Measurements from ENCODE around the gene NEDD9.

NEDD9 gene

DNA sequence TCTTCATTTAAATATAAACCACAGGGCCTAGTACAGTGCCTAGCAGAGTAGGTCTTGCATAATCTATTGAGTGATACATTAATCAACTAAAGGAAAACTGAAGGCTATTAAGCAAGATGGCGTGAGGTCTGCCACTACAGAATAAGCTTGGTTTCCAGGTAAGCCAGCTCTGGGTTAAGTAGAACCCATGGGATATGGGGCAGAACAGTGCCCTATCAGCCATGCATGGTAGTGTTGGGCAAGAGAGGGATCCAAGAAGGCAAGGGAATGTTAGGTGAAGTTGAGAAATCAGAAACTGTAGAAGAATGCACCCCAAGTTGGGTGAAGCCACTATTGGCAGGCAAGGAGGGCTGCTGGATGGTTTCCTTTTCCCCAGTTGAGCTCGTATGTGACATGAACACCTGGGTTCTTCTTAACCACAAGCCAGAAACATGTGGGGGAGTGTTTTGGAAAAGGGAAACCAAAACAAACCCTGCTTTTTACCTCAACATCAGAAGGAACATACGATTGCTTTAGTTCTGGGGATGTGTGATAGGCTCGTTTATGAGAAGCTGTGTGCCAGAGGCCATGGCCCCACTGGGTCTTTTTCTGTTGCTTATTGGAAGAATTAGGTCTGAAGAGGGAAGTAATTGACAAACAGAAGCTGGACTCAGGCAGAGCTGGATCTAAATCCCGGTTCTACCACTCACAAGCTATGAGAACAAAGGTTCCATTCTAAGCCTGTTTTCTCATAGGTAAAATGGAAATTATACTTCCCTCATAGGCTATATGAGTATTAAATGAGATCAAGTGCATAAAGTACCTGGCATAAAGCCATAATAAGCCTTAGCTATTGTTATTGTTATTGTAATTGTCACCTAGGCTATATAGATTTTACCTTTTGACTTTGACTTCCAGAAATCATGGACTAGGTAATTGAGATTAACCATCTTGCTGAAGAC, 33.5 kb downstream of the NEDD9 start:
- peak in 1 of 2 donors; percentile 61 for DNase-seq

DNA sequence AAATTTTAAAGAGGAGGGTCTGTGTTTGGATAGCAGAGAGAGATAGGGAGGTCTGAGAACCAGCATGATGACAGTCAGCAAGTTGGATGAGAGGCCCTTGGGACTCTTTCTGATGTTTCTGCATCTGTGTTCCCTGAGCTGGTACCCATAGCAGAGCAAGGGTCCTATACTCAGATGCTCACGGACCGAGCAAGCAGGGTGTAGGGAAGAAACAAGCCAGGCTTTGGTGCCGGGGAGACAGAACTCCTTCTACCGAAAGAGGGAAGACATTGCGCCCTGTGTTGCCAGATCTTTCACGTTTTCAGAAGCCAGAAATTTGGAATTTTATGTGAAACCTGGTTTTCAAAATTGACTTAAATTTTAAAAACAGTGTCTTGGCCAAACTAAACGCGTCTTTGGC, 34.6 kb downstream of the NEDD9 start:
- no peak for DNase-seq

DNA sequence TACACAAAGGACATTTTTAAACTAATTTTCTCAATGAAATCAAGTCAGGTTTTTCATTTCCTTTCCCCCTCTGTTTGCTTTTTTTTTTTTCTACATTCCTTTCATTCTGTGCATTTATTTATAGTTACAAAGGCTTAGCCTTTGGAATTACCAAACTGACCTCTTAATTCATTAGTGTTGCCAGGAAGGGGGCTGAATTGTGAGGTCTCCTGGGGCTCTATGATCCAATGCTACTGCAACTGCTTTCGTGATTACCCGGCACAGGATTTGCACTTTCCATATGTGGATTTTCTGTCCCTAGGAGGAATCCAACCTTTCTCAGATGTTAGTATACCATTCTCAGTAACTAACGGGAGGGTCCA, 35.3 kb downstream of the NEDD9 start:
- DNase-seq = no peak

DNA sequence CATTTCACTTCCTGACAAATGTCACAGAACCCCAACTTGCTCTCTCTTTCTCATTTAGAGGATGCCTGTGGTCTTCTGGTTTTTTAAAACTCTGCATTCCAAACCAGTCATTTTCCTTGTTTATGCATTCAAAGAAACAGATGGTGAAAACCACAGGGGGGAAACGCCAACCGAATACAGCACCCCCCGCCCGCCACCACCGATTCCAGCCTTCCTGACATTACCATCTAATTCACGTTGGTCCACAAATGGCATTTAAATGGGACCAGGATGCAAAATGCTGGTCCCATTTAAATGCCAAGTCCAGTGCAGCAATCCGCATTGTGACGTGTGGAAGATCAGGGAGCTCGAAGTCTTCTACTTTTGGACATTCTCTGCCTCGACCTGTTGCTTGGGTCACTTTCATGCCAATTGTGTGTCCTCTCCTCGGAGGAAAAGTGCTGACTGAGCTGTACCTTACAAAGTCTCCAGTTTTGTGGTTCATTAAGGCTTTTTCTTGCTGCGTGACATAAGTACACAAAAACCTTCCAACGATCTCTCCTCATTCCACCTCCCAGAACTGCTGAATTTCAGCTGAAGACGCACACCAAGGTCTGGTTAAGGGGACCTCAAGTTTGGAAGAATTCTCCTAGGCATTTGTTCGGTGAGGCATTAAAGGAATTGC, 35.8 kb downstream of the NEDD9 start:
- DNase-seq = no peak

DNA sequence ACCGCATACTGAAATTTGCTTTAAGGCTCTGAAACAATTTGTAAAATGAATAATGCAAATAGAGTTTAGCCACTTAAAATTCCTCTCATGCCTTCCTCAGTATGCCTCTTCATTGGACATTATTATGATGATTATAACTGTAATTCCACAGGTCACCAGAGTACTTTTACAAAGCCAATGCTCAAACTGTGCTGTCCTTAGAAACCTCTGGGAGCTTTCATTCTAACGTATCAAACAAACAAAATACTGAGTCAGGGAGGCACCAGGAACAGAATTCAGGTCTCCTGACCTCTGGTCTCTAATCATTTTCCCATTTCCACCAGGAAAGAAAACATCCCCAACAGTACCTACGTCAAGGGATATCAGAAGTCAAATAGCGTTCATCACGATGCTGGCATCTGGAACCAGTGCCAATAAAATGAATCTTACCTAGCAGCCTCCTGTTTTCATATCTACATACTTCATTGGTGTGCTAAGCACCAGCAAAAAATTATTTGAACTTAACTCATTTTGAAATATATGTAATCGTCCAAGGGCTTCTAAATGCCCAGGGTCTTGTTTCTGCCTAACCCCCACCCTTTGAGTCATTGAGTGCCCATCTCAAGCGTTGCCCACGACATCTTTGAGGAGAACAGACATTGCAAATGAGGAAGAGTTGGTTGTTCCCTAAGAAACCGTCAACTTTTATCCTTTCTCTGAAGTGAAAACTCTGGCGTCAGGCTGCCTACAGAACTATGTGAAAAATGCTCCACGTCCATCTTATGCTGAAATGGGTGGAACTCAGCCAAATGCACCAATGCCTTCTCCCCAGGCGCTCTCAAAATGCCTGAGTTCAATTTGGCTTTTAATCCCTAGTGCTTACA, 37.9 kb downstream of the NEDD9 start:
- DNase-seq = no peak

DNA sequence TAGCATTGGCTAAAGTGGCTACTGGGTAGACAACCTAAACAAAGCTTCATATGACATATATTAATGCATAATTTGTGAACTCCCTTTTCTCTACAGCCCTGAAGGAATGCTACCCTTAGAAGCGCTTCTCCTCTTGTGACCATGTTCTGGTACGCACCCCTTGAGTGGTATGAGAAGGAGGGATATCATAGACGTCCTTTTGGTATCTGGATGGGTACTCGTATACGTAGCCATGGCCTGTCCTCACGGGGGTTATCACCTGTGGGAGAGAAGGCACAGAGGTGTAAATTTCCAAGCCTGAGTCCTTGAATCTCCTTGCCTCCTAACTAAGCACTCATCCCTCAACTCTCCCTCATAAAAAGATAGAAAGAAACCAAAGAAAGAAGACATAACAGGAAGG, 39.0 kb downstream of the NEDD9 start:
- no peak for DNase-seq

DNA sequence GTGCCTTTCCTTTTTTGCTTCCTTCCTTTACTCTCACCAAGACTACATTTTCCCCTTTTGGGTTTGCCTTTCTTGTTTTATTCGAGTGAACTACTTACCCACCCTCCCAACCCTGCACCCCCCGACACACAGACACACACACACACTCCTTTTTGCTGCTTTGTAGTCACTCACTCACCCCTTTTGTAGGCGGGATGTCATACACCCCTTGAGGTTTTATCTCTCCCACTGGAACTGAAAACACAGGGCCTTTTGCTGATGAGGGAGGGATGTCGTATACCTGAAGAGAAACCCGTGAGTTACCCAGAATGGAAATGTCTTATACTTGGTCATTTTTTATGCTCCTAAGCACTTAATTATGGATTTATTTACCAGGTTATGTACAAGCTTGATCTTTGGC, 40.3 kb downstream of the NEDD9 start:
- no peak for DNase-seq

DNA sequence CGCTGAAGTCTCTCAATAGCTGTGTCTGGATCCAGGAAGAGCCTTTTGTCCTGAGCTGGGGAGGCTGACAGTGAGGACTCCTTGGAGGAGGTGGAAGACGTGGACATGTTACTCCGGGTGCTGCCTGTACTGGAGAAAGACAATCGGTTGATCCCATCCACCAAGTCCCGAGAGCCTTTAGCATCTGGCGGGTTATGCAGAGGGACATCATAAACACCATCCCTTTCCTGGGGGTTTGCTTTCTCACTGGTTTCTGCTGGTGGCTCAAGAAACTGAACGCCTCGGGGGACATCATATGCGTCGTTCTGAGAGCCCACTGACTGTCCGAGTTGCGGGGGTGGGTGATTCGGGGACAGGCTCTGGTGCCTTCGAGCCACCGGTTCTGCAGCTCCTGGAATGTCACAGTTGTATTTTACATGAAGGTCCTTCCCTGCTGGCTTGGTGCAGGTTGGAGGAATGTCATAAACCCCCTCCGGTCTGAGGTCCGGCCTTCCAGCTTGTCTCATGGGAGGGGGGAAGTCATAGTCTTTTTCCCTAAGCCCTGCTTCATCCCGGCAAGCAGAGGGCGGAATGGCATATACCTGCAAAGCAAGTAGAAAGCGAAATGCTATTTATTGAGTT, 41.7 kb downstream of the NEDD9 start:
- no peak for DNase-seq

DNA sequence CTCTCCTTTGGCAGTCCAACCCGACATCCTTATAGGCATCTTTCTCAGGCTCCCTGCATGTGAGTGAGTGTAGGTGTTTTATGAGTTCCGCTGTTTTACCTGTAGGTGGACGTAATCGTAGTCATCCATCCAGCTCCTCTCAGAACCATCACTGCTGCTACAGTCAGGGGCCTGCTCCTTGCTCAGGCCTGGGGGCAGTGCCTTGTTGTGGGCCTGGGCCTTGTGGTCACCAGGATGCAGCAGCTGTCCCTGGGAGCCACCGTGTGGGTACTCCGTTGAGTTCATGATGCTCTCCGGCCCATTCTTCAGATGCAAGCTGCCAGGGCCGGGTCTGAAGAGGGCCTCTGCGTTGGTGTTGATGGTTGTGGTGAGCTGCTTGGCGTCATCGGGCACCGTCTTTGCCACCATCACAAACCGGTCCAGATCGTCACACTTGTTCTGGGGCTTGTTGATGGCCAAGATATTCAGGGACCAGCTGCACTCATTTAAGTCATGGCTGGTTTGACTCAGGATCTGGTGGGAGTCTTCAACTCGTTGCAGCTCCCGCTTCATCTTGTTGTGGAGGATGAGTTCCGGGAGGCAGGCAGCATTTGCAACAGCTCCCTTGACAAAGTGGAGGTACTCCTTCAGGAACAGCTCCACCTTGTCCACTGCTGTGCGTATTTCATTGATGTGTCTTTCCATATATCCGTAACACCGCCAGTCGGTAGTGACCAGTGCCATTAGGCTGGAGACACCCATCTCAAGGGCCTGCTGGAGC, 42.4 kb downstream of the NEDD9 start:
- no peak for DNase-seq

DNA sequence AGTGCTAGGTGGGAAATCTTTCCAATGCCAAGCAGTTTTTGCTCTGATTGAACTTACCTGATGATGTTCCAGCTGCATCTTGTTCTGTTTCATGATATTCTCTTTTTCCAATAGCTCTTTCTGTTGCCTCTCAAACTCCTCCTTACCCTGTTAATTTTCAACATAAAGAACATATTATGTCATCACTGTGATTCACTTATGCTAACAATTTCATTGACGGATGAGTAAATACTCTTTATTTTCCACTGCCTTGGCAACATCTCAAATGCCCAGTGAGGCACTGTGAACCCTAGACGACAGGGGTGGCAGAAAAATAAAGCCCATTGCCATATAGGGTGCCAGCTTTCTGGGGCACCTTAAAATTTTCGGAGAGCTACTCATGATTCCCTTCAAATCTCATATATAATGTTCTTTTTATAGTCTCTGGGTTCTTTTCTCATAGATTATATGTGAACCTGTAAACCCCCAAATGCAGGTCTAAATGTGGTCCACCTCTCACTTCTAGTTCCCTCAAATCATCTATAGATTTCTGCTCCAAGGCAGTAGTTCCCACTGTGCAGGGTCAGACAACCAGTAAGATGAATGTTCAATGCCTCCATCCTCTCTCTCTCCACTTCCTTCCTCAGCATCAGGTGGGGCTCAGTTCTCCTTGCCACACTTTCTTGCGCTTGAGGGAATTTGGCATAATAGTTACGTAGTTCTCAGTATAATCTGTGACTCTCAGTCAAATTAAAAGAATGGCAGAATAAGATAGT, 44.1 kb downstream of the NEDD9 start:
- DNase-seq = no peak

DNA sequence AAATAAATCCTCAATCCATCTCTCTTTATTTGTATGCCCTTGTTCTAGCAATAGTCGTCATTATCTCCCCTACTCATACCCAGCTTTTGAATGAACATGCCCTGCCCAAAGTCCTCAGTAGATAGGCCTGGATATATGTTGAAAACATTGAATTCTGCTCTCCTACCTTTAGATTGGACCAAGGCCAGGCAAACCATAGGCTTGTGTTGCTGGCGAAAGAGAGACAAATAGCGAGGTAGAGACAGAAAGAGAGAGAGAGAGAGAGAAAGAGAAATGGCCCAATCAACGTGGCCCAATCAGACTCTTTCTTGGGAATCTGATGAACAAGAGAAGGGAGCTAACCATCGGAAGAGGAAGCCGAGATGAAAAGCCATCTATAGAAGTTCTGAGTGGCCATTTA, 45.2 kb downstream of the NEDD9 start:
- no peak for DNase-seq

DNA sequence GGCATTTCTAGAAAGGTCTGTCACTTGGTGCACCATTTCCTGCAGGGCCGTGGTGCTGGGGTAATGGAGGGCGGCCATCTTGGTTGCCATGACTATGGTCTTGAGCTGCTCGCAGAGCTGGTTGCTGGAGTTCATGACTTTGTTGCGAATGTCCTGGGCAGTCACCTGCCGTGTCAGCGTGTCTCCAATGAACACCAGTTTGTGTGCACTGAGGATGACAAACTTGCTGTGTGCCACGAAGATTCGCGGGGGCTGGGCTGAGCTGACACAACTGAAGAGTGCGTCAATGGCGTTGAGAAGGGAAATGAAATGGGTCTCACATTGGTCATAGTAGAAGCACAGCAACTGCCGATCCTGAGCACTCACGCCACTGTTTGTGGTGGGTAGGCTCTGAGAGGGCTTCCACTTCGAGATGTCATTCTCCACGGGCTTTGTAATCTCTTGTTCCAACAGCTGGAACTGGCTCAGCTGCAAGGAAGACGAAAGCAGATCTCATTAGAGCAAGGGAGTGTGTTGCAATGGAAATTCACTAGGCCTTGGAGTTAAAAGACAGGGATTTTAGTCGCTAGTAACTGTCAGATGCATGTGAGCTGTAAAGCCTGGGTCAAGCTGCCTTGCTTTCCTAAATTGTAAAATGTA, 47.1 kb downstream of the NEDD9 start:
- no peak for DNase-seq

DNA sequence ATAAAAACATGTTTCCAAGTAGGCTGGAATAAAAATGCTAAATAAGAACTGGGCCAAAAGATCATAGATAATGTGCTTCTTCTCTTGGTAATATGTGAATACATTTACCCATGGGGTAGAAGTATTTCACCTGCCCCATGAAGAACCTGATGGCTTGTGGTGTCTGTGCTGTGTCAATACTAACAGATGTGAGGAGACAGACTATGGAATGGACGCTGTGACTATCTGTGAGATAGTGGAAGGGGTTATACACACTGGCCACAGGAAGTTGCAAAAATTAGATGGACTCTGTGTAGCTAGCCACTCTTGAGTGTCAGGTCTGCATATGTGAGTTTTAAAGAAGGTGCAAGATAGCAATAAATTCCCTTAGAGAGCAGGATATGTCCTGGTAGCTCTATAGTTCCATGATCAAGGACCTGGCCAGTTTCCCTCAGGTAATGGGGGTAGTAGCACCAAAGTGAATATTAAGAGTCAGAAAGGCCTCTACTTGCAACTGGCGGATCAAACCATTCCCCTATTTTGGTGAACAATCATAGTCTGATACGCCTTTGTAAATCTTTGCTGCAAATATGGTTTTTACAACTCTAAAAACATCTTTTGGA, 48.6 kb downstream of the NEDD9 start:
- DNase-seq = no peak

DNA sequence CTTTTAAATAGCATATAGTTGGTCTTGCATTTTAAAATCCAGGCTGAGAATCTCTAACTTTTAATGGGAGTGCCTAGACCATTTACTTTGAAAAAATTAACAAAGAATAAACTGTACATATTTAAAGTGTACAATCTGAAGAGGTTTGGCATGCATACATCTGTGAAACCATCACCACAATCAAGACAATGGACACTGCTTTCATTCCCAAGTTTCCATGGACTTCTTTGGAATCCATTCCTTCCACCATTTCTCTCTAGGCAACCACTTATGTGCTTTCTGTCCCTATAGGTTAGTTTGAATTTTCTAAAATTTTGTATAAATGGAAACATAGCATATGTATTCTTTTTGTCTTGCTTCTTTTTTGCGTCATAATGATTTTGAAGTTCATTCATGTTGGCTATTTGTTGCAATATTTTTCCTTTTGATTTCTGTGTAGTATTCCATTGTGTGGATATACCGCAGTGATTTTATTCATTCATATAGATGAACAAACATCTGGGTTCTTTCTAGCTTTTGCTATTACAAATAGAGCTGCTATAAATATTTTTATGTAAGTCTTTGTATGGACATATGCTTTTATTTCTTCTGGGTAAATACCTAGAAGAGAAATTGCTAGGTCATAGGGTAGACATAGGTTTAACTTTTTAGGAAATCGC, 50.9 kb downstream of the NEDD9 start:
- DNase-seq = no peak

DNA sequence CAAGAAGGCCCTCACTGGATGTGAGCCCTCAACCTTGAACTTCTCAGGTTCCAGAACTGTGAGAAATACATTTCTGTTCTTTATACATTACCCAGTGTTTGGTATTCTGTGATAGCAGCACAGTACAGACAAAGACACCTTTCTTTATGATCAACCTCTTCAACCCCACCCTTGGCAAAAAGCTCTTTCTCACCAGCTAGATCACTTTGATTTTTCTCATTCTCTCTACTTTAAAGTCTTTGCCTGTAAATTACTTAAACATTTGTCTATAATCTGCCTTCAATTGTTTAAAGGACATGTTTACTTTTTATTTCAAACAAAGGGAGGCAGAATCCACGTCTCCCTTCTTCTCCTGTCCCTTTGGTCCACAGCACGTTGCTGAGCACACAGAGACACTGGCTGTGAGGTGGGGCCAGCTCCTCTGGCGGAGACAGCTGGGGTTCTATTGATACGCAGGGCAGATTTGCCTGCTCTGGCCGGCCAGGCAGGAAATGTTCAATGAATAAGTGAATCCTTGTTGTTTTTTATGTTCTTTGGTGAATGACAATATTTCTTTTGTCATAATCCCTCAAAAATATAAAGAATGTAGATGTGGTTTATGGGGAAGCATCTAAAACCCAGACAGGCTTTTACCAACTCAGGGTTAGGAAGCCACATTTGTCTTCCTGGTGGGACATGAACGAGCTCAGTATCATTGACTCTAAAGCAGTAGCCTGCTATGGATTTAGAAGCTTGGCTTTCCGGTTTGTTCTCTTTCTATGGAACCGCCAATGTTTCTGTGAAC, 52.9 kb downstream of the NEDD9 start:
- no peak for DNase-seq

DNA sequence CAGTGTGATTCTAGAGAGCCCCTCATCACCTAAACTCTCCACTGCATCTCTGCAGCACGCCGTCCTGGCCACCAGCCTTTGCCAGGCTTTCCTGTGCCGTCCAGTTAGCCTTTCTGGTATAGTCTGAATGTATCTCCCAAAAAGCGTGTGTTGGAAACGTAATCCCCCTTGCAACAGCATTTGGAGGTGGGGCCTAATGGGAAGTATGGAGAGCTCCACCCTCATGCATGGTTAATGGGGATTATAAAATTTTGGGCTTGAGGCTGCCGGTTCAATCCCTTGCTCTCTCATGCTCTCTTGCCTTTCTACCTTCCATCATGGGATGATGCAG, 53.4 kb downstream of the NEDD9 start:
- DNase-seq = no peak

DNA sequence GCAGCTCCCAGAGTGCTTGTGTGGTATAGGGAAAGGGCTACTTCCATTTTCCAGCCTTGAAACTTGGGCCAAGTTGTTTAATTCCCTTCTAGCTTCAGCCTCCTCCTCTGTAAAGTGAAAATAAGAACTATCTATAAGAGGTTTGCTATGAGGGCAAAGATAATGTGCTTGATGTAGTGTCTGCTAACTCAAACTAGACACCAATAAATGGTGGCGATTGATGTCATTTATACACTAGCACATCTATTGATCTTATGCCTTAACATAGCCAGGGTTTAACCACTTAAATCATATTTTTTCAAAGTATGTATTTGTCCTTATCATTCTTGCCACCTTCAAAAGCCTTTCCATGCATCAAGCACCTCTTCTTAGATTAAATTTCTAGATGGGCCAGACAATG, 55.2 kb downstream of the NEDD9 start:
- DNase-seq = no peak

DNA sequence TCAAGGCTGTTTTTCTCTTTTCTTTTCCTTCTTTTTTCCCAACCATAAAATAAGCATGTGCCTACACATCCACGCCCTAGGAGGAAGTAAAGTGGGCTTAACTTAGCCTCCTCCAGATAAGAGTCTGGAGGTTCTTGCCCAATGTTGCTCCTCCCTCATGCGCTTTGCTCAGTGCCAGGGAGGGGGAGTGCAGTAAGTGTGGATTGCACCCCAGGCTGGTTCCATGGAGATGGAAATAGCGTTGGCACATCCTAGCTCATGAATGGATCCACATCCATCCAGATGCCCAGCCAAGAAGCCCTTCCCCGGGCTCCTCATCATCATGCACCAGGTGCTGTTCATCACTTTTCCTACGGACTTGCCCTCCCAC, 58.2 kb downstream of the NEDD9 start:
- no peak for DNase-seq

All from CD4-positive, alpha-beta T cell treated with Interleukin-1 beta for 1 hour (primary cell).